ENCODE data around the gene GTPBP3.

The GTPBP3 gene

DNA sequence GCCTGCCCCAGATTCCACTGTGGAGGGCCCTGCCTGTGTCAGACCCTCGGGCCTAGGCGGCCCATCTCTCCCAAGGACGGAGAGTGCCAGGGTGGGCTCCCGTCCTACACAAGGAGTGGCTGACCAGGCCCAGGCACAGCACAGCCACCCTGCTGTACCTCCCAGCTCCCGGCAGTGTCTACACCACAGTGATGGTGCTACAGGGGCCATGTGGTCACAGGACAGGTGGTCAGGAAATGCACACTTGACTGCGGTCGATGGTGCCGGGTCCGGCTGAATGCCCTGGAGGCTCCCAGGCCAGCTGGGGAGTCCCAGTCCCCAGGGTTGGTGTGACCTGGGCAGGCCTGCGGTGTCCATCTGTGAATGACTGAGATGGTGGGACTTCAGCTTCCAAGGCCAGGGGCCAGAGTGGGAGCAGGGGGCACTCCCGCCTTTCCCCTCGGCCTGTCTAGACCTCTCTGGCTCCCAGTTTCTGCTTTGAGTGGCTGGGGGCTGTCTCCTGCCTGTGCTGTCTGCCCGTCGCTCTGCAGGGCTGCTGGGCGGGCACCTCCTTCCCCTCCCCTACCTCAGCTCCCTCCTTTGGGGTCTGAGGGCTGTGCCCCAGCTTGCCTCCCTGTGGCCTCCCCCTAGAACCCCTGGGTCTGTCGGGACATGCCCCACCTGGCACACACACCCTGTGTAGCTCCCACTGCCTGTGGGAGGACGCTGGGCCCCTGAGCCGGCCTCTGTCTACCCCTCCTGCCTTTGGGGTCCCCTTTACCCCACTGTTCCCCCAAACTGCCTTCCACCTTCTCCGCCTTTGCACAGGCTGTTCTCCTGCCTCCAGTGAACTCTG, 15.5 kb upstream of the GTPBP3 start:
- Histone ChIP-seq H4K20me1 (peaks cover 35% of the 10 kb centered on the region), H3K4me3 (no peak overlapping the region), H3K27me3 (peaks cover 8% of the 10 kb centered on the region; the same call in 1 of the 2 replicates), H3K4me2 (peak overlapping the region; percentile 94), H3K36me3 (peaks cover 65% of the 10 kb centered on the region), H3K4me1 (peaks cover 58% of the 10 kb centered on the region), H3K9ac (peak overlapping the region; percentile 58), H3K9me3 (no peaks in the 10 kb centered on the region), H3K27ac (peak overlapping the region; percentile 72)
- no peak for TF ChIP-seq Cebpa-rat (IDR thresholded peaks at IDR 0.05)

DNA sequence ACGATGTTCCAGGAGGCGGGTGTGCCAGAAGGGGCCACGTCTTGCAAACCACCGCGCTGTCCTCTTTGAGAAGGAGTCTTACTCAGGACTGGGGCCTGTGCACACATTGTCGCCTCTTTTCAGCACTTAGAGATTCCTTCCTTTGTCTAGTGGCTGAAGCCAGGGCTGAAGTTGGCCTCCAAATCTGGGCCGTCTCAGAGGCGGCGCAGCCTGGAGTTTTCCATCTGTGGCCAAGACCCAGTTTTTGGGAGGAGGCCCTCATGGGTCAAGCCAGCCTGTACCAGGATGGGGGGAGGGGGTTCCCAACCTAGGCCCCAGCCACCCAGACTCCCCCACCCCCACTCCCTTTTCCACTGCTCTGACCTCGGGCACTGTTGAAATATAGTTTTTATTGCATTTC, 14.5 kb upstream of the GTPBP3 start:
- Histone ChIP-seq H3K27ac (peak overlapping the region; percentile 72; the same call in 1 of the 2 replicates), H3K4me2 (peak overlapping the region; percentile 94)

DNA sequence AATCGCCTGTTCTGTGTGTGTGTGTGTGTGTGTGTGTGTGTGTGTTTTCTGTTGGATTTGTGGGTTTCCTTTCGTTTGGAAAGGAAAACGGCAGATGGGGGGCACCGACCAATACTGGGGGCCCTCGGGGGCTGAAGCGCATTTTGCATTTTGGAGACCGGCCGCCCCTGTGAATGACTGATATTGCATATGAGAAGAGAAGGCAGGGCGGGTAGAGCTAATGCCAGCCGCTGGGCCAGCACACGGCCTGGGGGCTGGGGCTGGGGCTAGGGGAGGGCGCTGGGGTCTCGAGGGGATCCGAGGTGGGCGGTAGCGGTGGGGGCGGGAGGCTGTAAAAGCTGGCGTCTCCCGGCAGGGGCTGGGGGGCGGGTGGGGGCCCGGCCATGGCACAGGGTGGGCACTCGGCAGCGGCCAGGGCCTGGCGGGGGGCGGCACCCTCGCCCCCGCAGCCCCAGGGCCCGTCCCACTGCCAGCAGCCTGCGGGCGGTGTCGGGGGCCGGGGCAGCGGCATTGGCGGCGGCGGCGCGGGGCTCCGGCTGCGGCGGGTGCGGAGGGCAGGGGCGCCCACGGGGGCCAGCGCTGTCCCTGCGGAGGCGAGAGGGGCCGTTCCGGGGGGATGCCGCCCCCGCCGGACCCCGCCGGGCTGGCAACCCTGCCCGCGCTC, 13.9 kb upstream of the GTPBP3 start:
- H3K36me3 ChIP-seq: peaks cover 55% of the 10 kb centered on the region

More for the DNA sequence above, 14.5 kb upstream of the GTPBP3 start:
- Histone ChIP-seq H3K9ac (no peak overlapping the region), H3K4me3 (no peak overlapping the region), H4K20me1 (peaks cover 40% of the 10 kb centered on the region), H3K27me3 (peaks cover 8% of the 10 kb centered on the region; the same call in 1 of the 2 replicates), H3K9me3 (no peaks in the 10 kb centered on the region), H3K4me1 (peaks cover 63% of the 10 kb centered on the region), H3K36me3 (peaks cover 61% of the 10 kb centered on the region)
- TF ChIP-seq Cebpa-rat (IDR thresholded peaks at IDR 0.05): no peak

GRCh38 chr19:17323964-17324332, 13.4 kb upstream of the GTPBP3 start:
- no peak for TF ChIP-seq Cebpa-rat (IDR thresholded peaks at IDR 0.05)
- no peaks in the 10 kb centered on the region for H3K9me3 ChIP-seq
- H4K20me1 ChIP-seq: peaks cover 38% of the 10 kb centered on the region
- H3K27me3 ChIP-seq: peaks cover 11% of the 10 kb centered on the region; the same call in 1 of the 2 replicates
- H3K4me2 ChIP-seq: peak overlapping the region; percentile 94
- peaks cover 50% of the 10 kb centered on the region for H3K36me3 ChIP-seq
- H3K27ac ChIP-seq: peak overlapping the region; percentile 46; the same call in 1 of the 2 replicates
- peaks cover 60% of the 10 kb centered on the region for H3K4me1 ChIP-seq
- peak overlapping the region; percentile 57; the same call in 1 of the 2 replicates for H3K4me3 ChIP-seq
- peak overlapping the region; percentile 64; the same call in 1 of the 2 replicates for H3K9ac ChIP-seq

More for the DNA sequence above, 13.9 kb upstream of the GTPBP3 start:
- TF ChIP-seq Cebpa-rat (IDR thresholded peaks at IDR 0.05): no peak
- Histone ChIP-seq H3K27me3 (peaks cover 8% of the 10 kb centered on the region; the same call in 1 of the 2 replicates), H3K4me2 (peak overlapping the region; percentile 94), H3K9ac (peak overlapping the region; percentile 64; the same call in 1 of the 2 replicates), H4K20me1 (peaks cover 40% of the 10 kb centered on the region), H3K9me3 (no peaks in the 10 kb centered on the region), H3K27ac (peak overlapping the region; percentile 46; the same call in 1 of the 2 replicates), H3K4me1 (peaks cover 62% of the 10 kb centered on the region), H3K4me3 (peak overlapping the region; percentile 57; the same call in 1 of the 2 replicates)

DNA sequence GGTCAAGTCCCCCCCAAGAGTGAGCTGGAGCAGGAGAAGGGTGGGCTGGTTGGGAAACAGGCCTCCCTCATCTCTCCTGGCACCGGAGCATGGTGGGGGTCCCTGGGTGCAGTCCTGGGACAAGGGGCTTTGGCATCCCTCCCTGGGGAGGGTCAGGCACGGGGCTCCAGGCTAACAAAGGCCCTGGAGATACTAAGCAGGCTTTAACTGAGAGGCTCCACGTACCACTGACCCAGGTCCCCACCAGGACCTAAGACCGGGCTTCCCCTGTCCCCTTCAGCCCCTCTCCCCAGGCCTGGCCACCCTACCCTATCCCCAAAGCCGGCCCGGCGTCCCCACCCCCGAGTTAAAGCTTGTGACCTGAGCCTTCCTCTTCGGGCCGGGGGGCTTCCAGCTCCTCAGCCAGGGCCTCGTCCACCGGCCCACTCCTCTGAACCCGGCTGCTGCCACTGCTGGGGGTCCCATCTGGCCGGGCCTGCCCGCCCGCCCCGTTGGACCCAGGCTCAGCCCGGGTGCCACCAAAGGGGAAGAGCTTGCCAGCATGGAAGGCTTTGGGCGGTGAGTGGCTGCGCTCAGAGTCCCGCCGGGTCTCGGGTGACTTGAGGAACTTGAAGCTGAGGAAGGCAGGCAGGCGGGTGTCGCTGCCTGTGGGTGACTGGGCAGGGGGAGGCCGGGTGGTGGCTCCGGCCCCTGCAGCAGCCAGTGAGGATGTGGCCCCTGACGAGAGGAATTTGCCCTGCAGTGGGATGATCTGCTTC, 12.8 kb upstream of the GTPBP3 start:
- H3K4me3 ChIP-seq: no peak overlapping the region
- H3K4me2 ChIP-seq: peak overlapping the region; percentile 94; the same call in 1 of the 2 replicates
- H3K36me3 ChIP-seq: peaks cover 44% of the 10 kb centered on the region
- H3K9me3 ChIP-seq: no peaks in the 10 kb centered on the region
- H3K27ac ChIP-seq: no peak overlapping the region
- no peak overlapping the region for H3K9ac ChIP-seq
- peaks cover 63% of the 10 kb centered on the region for H3K4me1 ChIP-seq
- H4K20me1 ChIP-seq: peaks cover 33% of the 10 kb centered on the region
- no peak for TF ChIP-seq Cebpa-rat (IDR thresholded peaks at IDR 0.05)
- H3K27me3 ChIP-seq: peaks cover 17% of the 10 kb centered on the region

- TF ChIP-seq Cebpa-rat (IDR thresholded peaks at IDR 0.05): no peak
- H3K4me2 ChIP-seq: no peak overlapping the region
- peaks cover 69% of the 10 kb centered on the region for H3K4me1 ChIP-seq
- no peak overlapping the region for H3K9ac ChIP-seq
- peaks cover 39% of the 10 kb centered on the region for H4K20me1 ChIP-seq
- H3K27me3 ChIP-seq: peaks cover 23% of the 10 kb centered on the region
- no peaks in the 10 kb centered on the region for H3K9me3 ChIP-seq
- H3K27ac ChIP-seq: no peak overlapping the region
- no peak overlapping the region for H3K4me3 ChIP-seq
- H3K36me3 ChIP-seq: peaks cover 38% of the 10 kb centered on the region
These were observed 12.2 kb upstream of the GTPBP3 start for GRCh38 chr19:17325133-17325532.

- H3K36me3 ChIP-seq: peaks cover 38% of the 10 kb centered on the region
- H3K9ac ChIP-seq: no peak overlapping the region
- H3K4me3 ChIP-seq: no peak overlapping the region
- no peaks in the 10 kb centered on the region for H3K9me3 ChIP-seq
- TF ChIP-seq Cebpa-rat (IDR thresholded peaks at IDR 0.05): no peak
- H3K27me3 ChIP-seq: peaks cover 31% of the 10 kb centered on the region
- H4K20me1 ChIP-seq: peaks cover 43% of the 10 kb centered on the region
- no peak overlapping the region for H3K27ac ChIP-seq
- H3K4me2 ChIP-seq: no peak overlapping the region
- peaks cover 69% of the 10 kb centered on the region for H3K4me1 ChIP-seq
These were observed 11.3 kb upstream of the GTPBP3 start for GRCh38 chr19:17325881-17326594.

- H3K9ac ChIP-seq: no peak overlapping the region
- H3K27ac ChIP-seq: no peak overlapping the region
- peaks cover 36% of the 10 kb centered on the region for H3K36me3 ChIP-seq
- H3K4me3 ChIP-seq: no peak overlapping the region
- no peak for TF ChIP-seq Cebpa-rat (IDR thresholded peaks at IDR 0.05)
- H4K20me1 ChIP-seq: peaks cover 39% of the 10 kb centered on the region
- no peaks in the 10 kb centered on the region for H3K9me3 ChIP-seq
- H3K27me3 ChIP-seq: peaks cover 31% of the 10 kb centered on the region
- peaks cover 66% of the 10 kb centered on the region for H3K4me1 ChIP-seq
- H3K4me2 ChIP-seq: no peak overlapping the region
These were observed 10.8 kb upstream of the GTPBP3 start for GRCh38 chr19:17326595-17326966.

All from BLaER1 (cell line).